ENCODE data around the gene TTC38.

TTC38 gene

DNA sequence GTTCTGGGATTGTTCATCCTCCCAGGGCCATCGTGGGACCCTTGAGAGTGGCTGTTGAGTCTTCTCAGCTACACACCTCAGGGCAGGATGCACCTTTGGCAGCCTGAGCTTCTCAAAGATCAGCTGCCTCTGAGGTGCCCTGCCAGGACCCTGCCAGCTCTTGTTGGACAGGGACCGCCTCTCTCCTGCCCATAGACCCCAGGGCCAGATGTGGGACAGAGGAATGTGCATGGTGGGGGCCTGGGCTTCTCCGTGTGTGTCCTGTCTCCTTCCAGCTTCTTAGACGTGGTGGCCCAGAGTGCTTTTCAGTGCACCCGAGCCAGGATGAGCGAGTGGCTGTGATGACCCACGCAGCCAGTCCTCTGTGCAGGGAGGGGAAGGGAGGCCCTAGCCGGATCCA lies 61.8 kb downstream of the TTC38 start:
- DNase-seq (ENCODE audit: low read depth), result no peak

- DNase-seq (ENCODE audit: low read depth), result no peak
These were observed 62.6 kb downstream of the TTC38 start for GRCh38 chr22:46330426-46330825.

- no peak for DNase-seq (ENCODE audit: low read depth)
These were observed 63.7 kb downstream of the TTC38 start for GRCh38 chr22:46331496-46331895.

GRCh38 chr22:46335201-46336118 lies 67.7 kb downstream of the TTC38 start, which contains the start of gene TRMU:
Gene TRMU, plus strand, starts transcription at chr22:46335714. Its CDS starts 51 bp downstream, at chr22:46335765.
- peak; percentile 36 for DNase-seq (ENCODE audit: low read depth)

DNA sequence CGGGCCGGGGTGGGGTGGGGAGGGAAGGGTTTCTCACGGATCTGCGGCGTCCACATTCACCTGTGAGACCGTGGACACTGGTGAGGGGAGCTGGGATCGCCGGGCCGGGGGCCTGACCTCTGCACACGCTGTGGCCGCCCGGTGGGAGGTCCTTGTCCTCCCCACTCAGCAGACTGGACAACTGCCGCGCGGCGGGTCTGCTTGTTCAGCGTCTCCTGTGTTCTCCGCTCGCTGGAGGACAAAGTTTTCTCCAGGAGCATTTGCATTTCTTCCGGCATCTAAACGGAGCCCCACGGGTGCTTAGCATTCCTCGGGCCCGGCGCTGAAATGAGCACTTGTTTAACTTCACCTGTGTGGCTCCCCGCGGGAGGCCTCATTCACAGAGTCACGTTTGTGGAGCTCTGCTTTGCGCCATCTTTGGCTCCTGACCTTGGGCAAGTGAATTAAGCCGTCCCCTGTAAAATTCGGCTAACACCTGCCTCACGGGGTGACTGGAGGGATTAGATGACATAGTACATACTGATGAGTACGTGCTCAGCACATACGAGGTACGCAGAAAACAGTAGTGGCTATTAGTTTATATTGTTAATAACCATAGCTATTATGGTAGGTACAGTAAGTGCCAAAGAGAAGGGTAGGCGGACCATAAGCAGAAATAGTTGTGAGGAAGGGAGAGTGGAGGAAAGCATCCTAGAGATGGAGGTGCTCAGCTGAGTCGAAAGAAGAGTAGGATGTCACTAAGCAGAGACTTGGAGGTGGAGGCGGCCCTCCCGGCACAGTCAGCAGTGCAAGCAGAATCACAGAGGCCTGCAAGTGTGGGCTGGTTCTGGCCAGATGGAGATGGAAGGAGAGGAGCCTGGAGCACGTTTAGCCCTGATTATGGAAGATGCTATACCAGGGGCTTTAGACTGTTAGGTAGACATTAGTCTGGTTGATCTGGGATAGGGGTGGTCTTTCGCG lies 68.6 kb downstream of the TTC38 start:
- DNase-seq (ENCODE audit: low read depth), result no peak

- no peak for DNase-seq (ENCODE audit: low read depth)
These were observed 70.1 kb downstream of the TTC38 start for GRCh38 chr22:46337870-46338269.

DNA sequence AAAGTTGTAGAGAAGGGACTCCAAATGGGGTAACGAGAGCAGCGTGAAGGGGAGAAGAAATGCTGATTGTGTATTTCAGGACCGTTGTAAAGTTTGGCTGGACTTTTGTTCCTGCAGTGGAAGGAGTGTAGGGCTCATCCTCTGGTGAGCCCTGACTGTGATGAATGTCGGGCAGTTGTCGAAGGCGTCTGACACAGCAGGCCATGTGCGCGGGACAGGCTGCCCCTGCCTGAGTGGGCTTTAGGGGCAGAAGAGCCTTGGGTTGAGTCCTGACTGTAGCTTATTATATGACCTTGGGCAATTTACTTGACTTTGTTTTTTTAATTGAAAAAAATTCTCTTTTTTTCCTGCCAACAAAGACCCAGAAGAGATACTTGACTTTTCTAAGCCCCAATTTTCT lies 70.8 kb downstream of the TTC38 start:
- no peak for DNase-seq (ENCODE audit: low read depth)

DNA sequence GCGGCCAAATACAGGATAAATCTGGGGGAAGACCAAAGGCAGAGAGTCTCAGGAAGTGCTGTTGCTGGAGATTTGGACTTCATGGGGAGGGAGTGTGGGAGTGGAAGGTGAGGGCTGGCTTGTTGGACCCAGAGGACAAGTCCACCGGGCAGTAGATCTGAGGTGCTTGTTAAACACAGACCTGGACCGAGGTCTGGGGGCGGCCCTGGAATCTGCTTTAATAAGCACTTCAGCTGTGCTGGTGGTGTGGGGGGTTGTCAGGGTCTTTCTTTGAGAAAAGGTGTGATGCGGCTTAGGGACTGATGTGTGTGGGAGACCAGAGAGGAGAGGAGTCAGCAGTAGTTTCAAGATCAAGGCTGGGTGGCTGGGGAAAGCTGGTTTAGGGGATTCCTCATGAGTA lies 72.1 kb downstream of the TTC38 start:
- no peak for DNase-seq (ENCODE audit: low read depth)

GRCh38 chr22:46340676-46341075 lies 72.9 kb downstream of the TTC38 start:
- no peak for DNase-seq (ENCODE audit: low read depth)

Measured in HS-5 (cell line).